Large intestine (tissue), 3 donors: Measurements from ENCODE around the gene SUSD2. TPM values are rescaled to one million over a fixed set of nuclear protein-coding genes. Genes with fewer than 3 reads are reported as not detected.
"Not testable (repeated sequence)": the region's sequence is repeated elsewhere in the genome, so short reads cannot be mapped to it uniquely, and the experiment has no call there.

Experiments
- DNase-seq, 2 donors: peaks; one replicate each; pipeline versions ENCODE4 v3.0.0 to v3.0.0-alpha.2; 2013
- H3K27ac ChIP-seq: one replicate; pipeline ENCODE4 v1.5.1; 2013; ENCODE audit warnings: low read length
- H3K27me3 ChIP-seq: 2 replicates; pipeline ENCODE4 v1.6.1; 2013; ENCODE audit warnings: low read length; ENCODE audit not compliant: control insufficient read depth, insufficient read depth
- H3K36me3 ChIP-seq: 2 replicates; pipeline ENCODE4 v1.6.1; 2013; ENCODE audit warnings: low read length; ENCODE audit not compliant: control insufficient read depth, insufficient read depth
- H3K4me1 ChIP-seq: one replicate; pipeline ENCODE4 v1.6.1; 2013; ENCODE audit warnings: low read length; ENCODE audit not compliant: control insufficient read depth, insufficient read depth
- H3K4me3 ChIP-seq: one replicate; pipeline ENCODE4 v1.5.1; 2013; ENCODE audit warnings: low read length
- H3K9me3 ChIP-seq: one replicate; pipeline ENCODE4 v1.6.1; 2013; ENCODE audit warnings: mild to moderate bottlenecking, low read depth, low read length, moderate library complexity; ENCODE audit not compliant: control insufficient read depth
- WGBS: methylation state at CpG from one replicate; pipeline ENCODE4 v1.1.5; 2013; ENCODE audit warnings: low lambda C conversion rate; ENCODE audit not compliant: insufficient coverage; 5-methylcytosine and 5-hydroxymethylcytosine counted together
- polyA plus RNA-seq: library from polyadenylated mRNA; unstranded; fragments of 120-200 nt; gene quantifications from one replicate; pipeline ENCODE4 v1.2.1, GENCODE V29; 2013

The SUSD2 gene
- polyA plus RNA-seq, 1 donor = 36.9 TPM

- no peak for DNase-seq
- WGBS = no CpG with 5 or more reads among the region's 9 CpGs
Measured at GRCh38 chr22:24231706-24232105, 50.4 kb downstream of the SUSD2 start.

GRCh38 chr22:24232124-24232523 lies 50.8 kb downstream of the SUSD2 start:
- no peak overlapping the region for H3K27ac ChIP-seq
- no CpG with 5 or more reads among the region's 6 CpGs for WGBS

More at GRCh38 chr22:24231706-24232105, 50.4 kb downstream of the SUSD2 start:
- Histone ChIP-seq H3K4me3 (no peak overlapping the region), H3K27ac (no peak overlapping the region), H3K4me1 (no peaks in the 10 kb centered on the region), H3K9me3 (no peaks in the 10 kb centered on the region), H3K27me3 (no peaks in the 10 kb centered on the region), H3K36me3 (no peaks in the 10 kb centered on the region)

GRCh38 chr22:24232725-24233124 lies 51.4 kb downstream of the SUSD2 start:
- DNase-seq = no peak
- H3K9me3 ChIP-seq = no peaks in the 10 kb centered on the region
- no CpG with 5 or more reads among the region's 15 CpGs for WGBS
- H3K27ac ChIP-seq = no peak overlapping the region
- no peaks in the 10 kb centered on the region for H3K36me3 ChIP-seq
- no peaks in the 10 kb centered on the region for H3K27me3 ChIP-seq
- H3K4me3 ChIP-seq = no peak overlapping the region
- no peaks in the 10 kb centered on the region for H3K4me1 ChIP-seq

More at GRCh38 chr22:24232124-24232523, 50.8 kb downstream of the SUSD2 start:
- H3K9me3 ChIP-seq = no peaks in the 10 kb centered on the region
- DNase-seq = no peak
- H3K36me3 ChIP-seq = no peaks in the 10 kb centered on the region
- H3K4me1 ChIP-seq = no peaks in the 10 kb centered on the region
- H3K27me3 ChIP-seq = no peaks in the 10 kb centered on the region
- no peak overlapping the region for H3K4me3 ChIP-seq

GRCh38 chr22:24233235-24233634 lies 51.9 kb downstream of the SUSD2 start:
- WGBS = no CpG with 5 or more reads among the region's 13 CpGs
- Histone ChIP-seq H3K4me3 (no peak overlapping the region), H3K27me3 (no peaks in the 10 kb centered on the region), H3K36me3 (no peaks in the 10 kb centered on the region), H3K4me1 (no peaks in the 10 kb centered on the region), H3K27ac (no peak overlapping the region), H3K9me3 (no peaks in the 10 kb centered on the region)
- no peak for DNase-seq

- Histone ChIP-seq H3K27me3 (no peaks in the 10 kb centered on the region), H3K36me3 (no peaks in the 10 kb centered on the region), H3K27ac (no peak overlapping the region), H3K4me3 (no peak overlapping the region), H3K4me1 (no peaks in the 10 kb centered on the region), H3K9me3 (no peaks in the 10 kb centered on the region)
- no peak for DNase-seq
- WGBS = no CpG with 5 or more reads among the region's 14 CpGs
Measured at GRCh38 chr22:24233816-24234215, 52.5 kb downstream of the SUSD2 start.

GRCh38 chr22:24235315-24235714 lies 54.0 kb downstream of the SUSD2 start:
- no peak overlapping the region for H3K4me3 ChIP-seq
- no peaks in the 10 kb centered on the region for H3K4me1 ChIP-seq
- no peak overlapping the region for H3K27ac ChIP-seq
- no peak for DNase-seq
- no peaks in the 10 kb centered on the region for H3K9me3 ChIP-seq
- H3K36me3 ChIP-seq = no peaks in the 10 kb centered on the region
- no CpG with 5 or more reads among the region's 4 CpGs for WGBS
- no peaks in the 10 kb centered on the region for H3K27me3 ChIP-seq

- Histone ChIP-seq H3K4me3 (no peak overlapping the region), H3K4me1 (no peaks in the 10 kb centered on the region), H3K36me3 (no peaks in the 10 kb centered on the region), H3K27me3 (no peaks in the 10 kb centered on the region), H3K27ac (no peak overlapping the region), H3K9me3 (no peaks in the 10 kb centered on the region)
- WGBS = 100% methylated on average over 1 of the region's 4 CpGs
- no peak for DNase-seq
Measured at GRCh38 chr22:24236656-24237055, 55.4 kb downstream of the SUSD2 start.

GRCh38 chr22:24238101-24238694 lies 56.9 kb downstream of the SUSD2 start:
- no CpG with 5 or more reads among the region's 13 CpGs for WGBS
- H3K27me3 ChIP-seq, H3K9me3 ChIP-seq, DNase-seq, H3K4me1 ChIP-seq, H3K36me3 ChIP-seq, H3K4me3 ChIP-seq, H3K27ac ChIP-seq: not testable (repeated sequence)

Other genes with a start within 250 kb of the SUSD2 start
- gene GSTT2B, start 220.3 kb upstream of the SUSD2 start, polyA plus RNA-seq = 4.6 TPM
- 11.2 TPM for gene DDTL, start 214.6 kb upstream of the SUSD2 start, polyA plus RNA-seq
- 138 TPM for gene DDT, start 207.0 kb upstream of the SUSD2 start, polyA plus RNA-seq
- gene GSTT2, start 201.4 kb upstream of the SUSD2 start, polyA plus RNA-seq = 0.22 TPM
- not detected for gene GSTT4, start 176.0 kb upstream of the SUSD2 start, polyA plus RNA-seq
- 47.1 TPM for gene CABIN1, start 170.2 kb upstream of the SUSD2 start, polyA plus RNA-seq
- gene GGT5, start 63.6 kb downstream of the SUSD2 start, polyA plus RNA-seq = 9.2 TPM
- 28.9 TPM for gene SPECC1L, start 89.3 kb downstream of the SUSD2 start, polyA plus RNA-seq
- gene ADORA2A, start 246.1 kb downstream of the SUSD2 start, polyA plus RNA-seq = 10.9 TPM